ENCODE measurements around the gene HDAC4. TPM values are rescaled to one million over a fixed set of nuclear protein-coding genes. Genes with fewer than 3 reads are reported as not detected.

The HDAC4 gene
- total RNA-seq, 4 donors from 2014 or later, result 12.9 to 91.6 (median 39.8) TPM

DNA sequence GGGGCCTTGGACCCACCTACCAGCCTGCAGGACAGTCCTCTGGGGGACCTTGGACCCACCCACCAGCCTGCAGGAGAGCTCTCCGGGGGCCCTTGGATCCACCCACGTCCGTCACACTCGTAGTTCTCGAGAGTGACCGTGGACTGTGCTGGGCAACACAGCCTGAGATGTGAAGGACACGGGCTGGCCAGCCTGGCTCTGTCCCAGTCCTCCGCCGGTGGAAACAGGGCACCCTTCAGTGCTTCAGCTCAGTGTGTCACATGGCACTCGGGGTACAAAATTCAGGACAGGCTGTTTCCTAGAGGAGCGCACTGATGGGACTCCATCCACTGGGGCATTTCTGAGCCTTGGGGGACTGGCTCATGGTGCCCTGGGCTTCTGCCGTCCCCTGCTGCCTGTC lies 341.0 kb downstream of the HDAC4 start:
- whole genome bisulfite sequencing, 2 donors, result 99 to 100% methylated on average over 6 to 12 of the region's 12 CpGs
- Histone ChIP-seq H3K9me3 (no peaks in the 10 kb centered on the region), H3K27ac (no peak overlapping the region), H3K4me3 (replicated peaks in 1 of 3) (no peak overlapping the region), H3K27me3 (no peaks in the 10 kb centered on the region), H3K4me1 (no peaks in the 10 kb centered on the region), H3K36me3 (peaks cover 0 to 13% of the 10 kb centered on the region in 2 donors)
- no peak for DNase-seq
- intact Hi-C loops (cut with DNase I), result no loop called here
- TF ChIP-seq, protein P1, sequence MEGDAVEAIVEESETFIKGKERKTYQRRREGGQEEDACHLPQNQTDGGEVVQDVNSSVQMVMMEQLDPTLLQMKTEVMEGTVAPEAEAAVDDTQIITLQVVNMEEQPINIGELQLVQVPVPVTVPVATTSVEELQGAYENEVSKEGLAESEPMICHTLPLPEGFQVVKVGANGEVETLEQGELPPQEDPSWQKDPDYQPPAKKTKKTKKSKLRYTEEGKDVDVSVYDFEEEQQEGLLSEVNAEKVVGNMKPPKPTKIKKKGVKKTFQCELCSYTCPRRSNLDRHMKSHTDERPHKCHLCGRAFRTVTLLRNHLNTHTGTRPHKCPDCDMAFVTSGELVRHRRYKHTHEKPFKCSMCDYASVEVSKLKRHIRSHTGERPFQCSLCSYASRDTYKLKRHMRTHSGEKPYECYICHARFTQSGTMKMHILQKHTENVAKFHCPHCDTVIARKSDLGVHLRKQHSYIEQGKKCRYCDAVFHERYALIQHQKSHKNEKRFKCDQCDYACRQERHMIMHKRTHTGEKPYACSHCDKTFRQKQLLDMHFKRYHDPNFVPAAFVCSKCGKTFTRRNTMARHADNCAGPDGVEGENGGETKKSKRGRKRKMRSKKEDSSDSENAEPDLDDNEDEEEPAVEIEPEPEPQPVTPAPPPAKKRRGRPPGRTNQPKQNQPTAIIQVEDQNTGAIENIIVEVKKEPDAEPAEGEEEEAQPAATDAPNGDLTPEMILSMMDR (IDR thresholded peaks at IDR 0.05), result no peak
- no peak for TF ChIP-seq POLR2A (IDR thresholded peaks at IDR 0.05)

DNA sequence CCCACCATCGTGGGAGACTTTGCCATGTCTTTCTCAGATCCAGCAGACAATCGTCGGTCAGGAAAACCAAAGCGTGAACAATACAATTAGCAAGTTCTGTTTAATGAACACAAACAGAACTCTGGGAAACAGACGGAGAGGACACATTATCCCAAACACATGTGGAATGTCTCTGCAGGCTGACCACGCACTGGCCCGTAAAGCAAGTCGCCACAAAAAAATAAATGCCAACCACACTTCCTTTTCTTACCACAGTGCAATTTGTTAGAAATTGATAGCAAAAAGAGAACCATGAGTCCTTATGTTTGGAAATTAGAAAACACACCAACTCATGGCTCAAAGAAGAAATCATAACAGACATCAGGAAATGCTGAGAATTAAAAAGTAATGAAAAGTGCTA lies 342.1 kb downstream of the HDAC4 start:
- DNase-seq, result no peak
- Histone ChIP-seq H3K4me1 (no peaks in the 10 kb centered on the region), H3K27ac (no peak overlapping the region), H3K4me3 (replicated peaks in 1 of 3) (no peak overlapping the region), H3K36me3 (peaks cover 2 to 19% of the 10 kb centered on the region in 2 donors), H3K9me3 (no peaks in the 10 kb centered on the region), H3K27me3 (no peaks in the 10 kb centered on the region)
- 85 to 89% methylated on average over 8 of the region's 8 CpGs for WGBS, 2 donors
- intact Hi-C loops (cut with DNase I), result no loop called here
- TF ChIP-seq, protein P1 (IDR thresholded peaks at IDR 0.05), result no peak

DNA sequence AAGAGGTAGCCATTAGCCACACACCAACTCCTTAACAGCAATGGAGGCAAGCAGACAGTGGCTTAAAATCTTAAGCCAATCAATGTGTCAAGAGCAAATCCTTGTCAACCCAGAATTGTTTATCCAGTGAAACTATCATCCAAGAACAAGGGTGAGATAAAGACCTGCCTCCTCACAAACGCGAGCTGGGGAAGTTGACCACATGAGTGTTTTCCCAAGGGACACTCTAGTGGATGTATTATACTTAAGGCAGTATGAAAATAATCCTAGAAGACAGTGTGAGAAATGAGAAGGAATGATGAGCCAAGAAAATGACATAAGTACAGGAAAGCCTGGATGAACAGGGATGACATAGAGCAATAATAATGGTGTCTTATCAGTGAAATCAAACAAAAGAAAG lies 343.3 kb downstream of the HDAC4 start:
- peaks cover 14 to 26% of the 10 kb centered on the region in 2 donors for H3K36me3 ChIP-seq
- 48 to 58% methylated on average over 2 of the region's 2 CpGs for WGBS, 2 donors

DNA sequence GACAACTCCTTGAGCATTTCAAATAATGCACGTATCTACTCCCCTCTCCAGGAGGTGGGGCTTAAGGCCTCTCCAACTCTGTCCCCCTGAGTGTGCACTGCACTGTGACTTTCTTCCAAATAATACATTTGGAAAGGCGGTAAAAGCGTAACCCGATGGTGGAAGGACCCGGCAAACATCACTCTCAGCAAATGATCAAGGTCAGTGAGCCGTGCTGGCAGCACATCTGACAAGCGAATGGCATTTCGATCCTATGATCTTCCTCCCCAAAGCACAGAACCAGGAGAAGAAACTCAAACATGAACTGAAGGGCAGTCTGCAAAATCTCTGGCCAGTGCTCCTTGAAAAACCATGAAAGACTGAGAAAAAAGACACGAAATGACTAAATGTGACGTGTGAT lies 344.2 kb downstream of the HDAC4 start:
- H3K27me3 ChIP-seq, result no peaks in the 10 kb centered on the region

More for the DNA sequence above, 343.3 kb downstream of the HDAC4 start:
- TF ChIP-seq, protein P1 (IDR thresholded peaks at IDR 0.05), result no peak
- no peak for TF ChIP-seq POLR2A (IDR thresholded peaks at IDR 0.05)
- no peak overlapping the region for H3K27ac ChIP-seq
- intact Hi-C loops (cut with DNase I), result no loop called here
- no peaks in the 10 kb centered on the region for H3K9me3 ChIP-seq
- H3K4me1 ChIP-seq, result no peaks in the 10 kb centered on the region
- H3K27me3 ChIP-seq, result no peaks in the 10 kb centered on the region
- no peak for DNase-seq
- no peak overlapping the region for H3K4me3 ChIP-seq (replicated peaks in 1 of 3)

DNA sequence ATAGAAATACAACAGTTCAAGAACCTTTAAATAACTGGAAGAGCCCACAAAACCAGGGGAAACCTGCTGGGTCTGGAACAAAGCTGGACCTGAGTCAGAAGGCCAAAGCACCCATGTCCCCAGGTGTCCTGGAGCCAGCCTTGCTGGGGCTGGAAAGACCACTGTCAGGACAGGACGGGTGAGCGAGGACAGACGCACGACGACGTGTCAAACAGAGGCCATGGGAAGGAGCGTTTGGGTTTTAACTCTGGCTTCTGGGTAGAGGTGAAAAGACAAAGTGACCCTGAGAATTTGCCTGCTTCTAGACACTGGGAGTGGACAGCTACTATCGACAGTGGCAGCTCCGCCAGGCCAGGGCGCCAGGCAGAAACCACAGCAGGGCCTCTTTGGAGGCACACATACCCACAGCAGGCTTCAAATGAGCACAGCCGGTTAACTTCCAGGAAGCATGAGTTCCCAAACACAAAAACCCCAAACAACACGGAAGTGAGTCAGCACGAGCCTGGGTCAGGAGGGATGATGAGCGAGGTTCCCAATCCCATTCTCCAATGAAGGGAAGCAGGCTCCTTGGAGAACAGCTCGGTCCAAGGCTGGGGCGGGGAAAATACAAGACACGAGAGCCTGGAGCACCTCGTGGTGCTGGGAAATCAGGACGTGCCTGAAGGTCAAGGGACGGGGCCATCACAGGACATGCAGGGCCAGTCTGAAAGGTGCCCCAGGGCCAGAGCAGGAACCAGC lies 344.9 kb downstream of the HDAC4 start:
- H3K4me1 ChIP-seq, result no peaks in the 10 kb centered on the region
- H3K27me3 ChIP-seq, result no peaks in the 10 kb centered on the region
- H3K9me3 ChIP-seq, result no peaks in the 10 kb centered on the region
- TF ChIP-seq POLR2A (IDR thresholded peaks at IDR 0.05), result no peak
- TF ChIP-seq, protein P1 (IDR thresholded peaks at IDR 0.05), result no peak
- H3K27ac ChIP-seq, result no peak overlapping the region
- DNase-seq, result no peak
- intact Hi-C loops (cut with DNase I), result no loop called here
- WGBS, 2 donors, result 91 to 94% methylated on average over 20 of the region's 20 CpGs
- peaks cover 14 to 33% of the 10 kb centered on the region in 2 donors for H3K36me3 ChIP-seq
- H3K4me3 ChIP-seq (replicated peaks in 1 of 3), result no peak overlapping the region

More for the DNA sequence above, 344.2 kb downstream of the HDAC4 start:
- H3K27ac ChIP-seq, result no peak overlapping the region
- H3K9me3 ChIP-seq, result no peaks in the 10 kb centered on the region
- intact Hi-C loops (cut with DNase I), result no loop called here
- no peaks in the 10 kb centered on the region for H3K4me1 ChIP-seq
- TF ChIP-seq, protein P1 (IDR thresholded peaks at IDR 0.05), result no peak
- TF ChIP-seq POLR2A (IDR thresholded peaks at IDR 0.05), result no peak
- no peak overlapping the region for H3K4me3 ChIP-seq (replicated peaks in 1 of 3)
- H3K36me3 ChIP-seq, result peaks cover 14 to 33% of the 10 kb centered on the region in 2 donors
- WGBS, 2 donors, result 93 to 96% methylated on average over 10 of the region's 10 CpGs
- DNase-seq, result no peak
